Adrenal gland (tissue), 5 donors: ENCODE results near the gene KLRF2.

Experiments
- POLR2A ChIP-seq, 2 donors: fragments of 450-650 bp; IDR thresholded peaks; one replicate each; pipeline ENCODE4 v1.6.1; 2017; ENCODE audit warnings: antibody characterized with exemption in 2 of 2, mild to moderate bottlenecking in 2 of 2, moderate library complexity in 1 of 2
- TF ChIP-seq, protein P1 (sequence below), 6 experiments: fragments of 450-650 bp in 4 of 6; fragments of 200-600 bp in 2 of 6; sonication (generic) in 1 of 6; IDR thresholded peaks; 1 replicate in 5 of 6; 2 replicates in 1 of 6; pipeline versions ENCODE4 v1.5.1 to v1.8.0; 2016 to 2021; ENCODE audit warnings: antibody characterized with exemption in 6 of 6, mild to moderate bottlenecking in 2 of 6, moderate library complexity in 1 of 6
- donor health status: DM: no; HTN: no; CAD: no.

DNA sequence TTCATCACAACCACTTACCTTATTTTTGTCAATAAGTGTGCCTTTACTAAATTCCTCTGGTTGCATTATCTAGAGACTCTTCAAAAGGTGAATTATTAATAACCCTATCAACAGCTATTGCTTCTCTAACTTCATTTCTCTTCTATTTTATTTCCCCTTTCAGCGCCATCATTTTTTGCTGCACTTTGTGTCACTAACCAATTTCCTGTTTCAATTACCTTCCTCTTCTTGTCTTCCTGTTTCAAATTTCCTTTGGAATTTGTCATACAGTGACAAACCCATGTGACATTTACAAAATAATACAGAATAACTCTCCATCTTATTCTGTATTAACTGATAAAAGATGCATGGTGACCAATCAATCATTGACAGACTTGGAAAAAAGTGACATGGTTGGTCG is 63.1 kb downstream of the KLRF2 start:
- TF ChIP-seq POLR2A (IDR thresholded peaks at IDR 0.05): no peak
- TF ChIP-seq, protein P1, sequence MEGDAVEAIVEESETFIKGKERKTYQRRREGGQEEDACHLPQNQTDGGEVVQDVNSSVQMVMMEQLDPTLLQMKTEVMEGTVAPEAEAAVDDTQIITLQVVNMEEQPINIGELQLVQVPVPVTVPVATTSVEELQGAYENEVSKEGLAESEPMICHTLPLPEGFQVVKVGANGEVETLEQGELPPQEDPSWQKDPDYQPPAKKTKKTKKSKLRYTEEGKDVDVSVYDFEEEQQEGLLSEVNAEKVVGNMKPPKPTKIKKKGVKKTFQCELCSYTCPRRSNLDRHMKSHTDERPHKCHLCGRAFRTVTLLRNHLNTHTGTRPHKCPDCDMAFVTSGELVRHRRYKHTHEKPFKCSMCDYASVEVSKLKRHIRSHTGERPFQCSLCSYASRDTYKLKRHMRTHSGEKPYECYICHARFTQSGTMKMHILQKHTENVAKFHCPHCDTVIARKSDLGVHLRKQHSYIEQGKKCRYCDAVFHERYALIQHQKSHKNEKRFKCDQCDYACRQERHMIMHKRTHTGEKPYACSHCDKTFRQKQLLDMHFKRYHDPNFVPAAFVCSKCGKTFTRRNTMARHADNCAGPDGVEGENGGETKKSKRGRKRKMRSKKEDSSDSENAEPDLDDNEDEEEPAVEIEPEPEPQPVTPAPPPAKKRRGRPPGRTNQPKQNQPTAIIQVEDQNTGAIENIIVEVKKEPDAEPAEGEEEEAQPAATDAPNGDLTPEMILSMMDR (IDR thresholded peaks at IDR 0.05): no peak
